Measurements from ENCODE around the gene WFIKKN2. TPM values are rescaled to one million over a fixed set of nuclear protein-coding genes. Genes with fewer than 3 reads are reported as not detected.

Gene WFIKKN2
- total RNA-seq, 1 donor = under 0.01 TPM

DNA sequence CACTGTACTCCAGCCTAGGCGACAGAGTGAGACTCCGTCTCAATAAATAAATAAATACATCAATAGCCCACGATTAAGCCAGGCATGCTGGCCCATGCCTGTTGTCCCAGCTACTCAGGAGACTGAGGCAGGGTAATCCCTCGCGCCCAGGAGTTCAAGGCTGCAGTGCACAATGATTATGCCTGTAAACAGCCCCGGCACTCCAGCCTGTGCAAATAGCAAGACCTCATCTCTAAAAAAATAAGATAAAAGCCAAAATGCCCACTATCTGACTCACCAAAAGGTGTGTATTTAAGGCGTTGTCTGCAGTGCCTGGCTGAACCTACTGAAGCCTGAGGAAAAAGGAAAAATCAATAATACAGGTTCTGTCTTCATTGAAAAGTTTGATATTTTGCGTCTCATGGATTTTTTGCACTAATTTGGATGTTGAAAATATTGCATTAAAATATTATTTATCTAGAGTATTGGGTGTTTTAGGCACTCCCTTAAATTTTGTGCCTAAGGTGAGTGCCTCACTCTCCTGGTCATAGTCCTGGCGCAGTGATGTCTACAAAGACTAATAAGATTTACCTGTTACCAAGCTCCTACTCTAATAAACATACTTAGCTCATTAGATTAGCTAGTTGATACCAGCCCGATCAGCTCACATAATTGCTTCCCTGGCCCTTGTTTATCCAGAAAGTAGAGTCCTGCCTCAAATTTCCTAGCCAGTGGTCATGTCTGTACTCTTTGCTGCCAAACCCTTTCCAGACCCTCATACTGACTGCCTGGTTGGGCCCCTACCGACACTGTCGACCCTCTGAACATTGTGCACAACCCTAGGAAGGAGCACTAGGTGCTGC lies 55.5 kb downstream of the WFIKKN2 start:
- no peak overlapping the region for H2AFZ ChIP-seq (ENCODE audit: low read length)
- no peaks in the 10 kb centered on the region for H3K9me3 ChIP-seq (ENCODE audit: low read depth, low read length)
- TF ChIP-seq, protein P1, sequence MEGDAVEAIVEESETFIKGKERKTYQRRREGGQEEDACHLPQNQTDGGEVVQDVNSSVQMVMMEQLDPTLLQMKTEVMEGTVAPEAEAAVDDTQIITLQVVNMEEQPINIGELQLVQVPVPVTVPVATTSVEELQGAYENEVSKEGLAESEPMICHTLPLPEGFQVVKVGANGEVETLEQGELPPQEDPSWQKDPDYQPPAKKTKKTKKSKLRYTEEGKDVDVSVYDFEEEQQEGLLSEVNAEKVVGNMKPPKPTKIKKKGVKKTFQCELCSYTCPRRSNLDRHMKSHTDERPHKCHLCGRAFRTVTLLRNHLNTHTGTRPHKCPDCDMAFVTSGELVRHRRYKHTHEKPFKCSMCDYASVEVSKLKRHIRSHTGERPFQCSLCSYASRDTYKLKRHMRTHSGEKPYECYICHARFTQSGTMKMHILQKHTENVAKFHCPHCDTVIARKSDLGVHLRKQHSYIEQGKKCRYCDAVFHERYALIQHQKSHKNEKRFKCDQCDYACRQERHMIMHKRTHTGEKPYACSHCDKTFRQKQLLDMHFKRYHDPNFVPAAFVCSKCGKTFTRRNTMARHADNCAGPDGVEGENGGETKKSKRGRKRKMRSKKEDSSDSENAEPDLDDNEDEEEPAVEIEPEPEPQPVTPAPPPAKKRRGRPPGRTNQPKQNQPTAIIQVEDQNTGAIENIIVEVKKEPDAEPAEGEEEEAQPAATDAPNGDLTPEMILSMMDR (IDR thresholded peaks at IDR 0.05; ENCODE audit: extremely low read depth, low read depth, low read length) = no peak
- H3K4me2 ChIP-seq (ENCODE audit: insufficient read depth, low read length) = no peak overlapping the region
- H3K4me3 ChIP-seq (ENCODE audit: insufficient read depth, low read length) = no peak overlapping the region
- H3K27ac ChIP-seq (ENCODE audit: low read depth, low read length) = no peak overlapping the region
- H3K27me3 ChIP-seq (ENCODE audit: insufficient read depth, low read length) = peaks cover 4% of the 10 kb centered on the region
- no peaks in the 10 kb centered on the region for H3K4me1 ChIP-seq (ENCODE audit: insufficient read depth, low read length)
- no peak for DNase-seq (ENCODE audit: insufficient read length, low spot score, missing footprints)
- no peaks in the 10 kb centered on the region for H4K20me1 ChIP-seq (ENCODE audit: insufficient read depth, low read length)
- H3K36me3 ChIP-seq (ENCODE audit: insufficient read depth, low read length) = no peaks in the 10 kb centered on the region
- no peaks in the 10 kb centered on the region for H3K79me2 ChIP-seq (ENCODE audit: insufficient read depth, low read length)

DNA sequence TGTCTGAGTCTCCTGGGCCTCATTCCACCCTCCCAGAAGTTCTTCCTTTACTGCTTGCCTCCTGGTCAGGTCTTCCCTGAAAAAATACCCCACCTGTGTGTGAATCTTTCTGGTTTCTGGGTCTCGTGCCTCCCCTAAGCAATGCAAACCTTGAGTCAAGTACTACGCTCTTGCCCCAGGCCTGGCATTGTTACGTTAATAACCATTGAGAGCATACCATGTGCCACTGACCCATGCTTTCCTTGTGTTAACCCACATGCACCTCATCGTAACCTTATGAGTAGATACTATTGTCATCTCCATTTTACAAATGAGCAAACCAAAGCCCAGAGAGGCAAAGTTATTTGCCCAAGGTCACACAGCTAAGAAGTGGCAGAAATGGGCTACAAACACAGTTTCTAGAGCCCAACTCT lies 56.2 kb downstream of the WFIKKN2 start:
- Histone ChIP-seq H3K9me3 (ENCODE audit: low read depth, low read length) (no peaks in the 10 kb centered on the region), H3K4me2 (ENCODE audit: insufficient read depth, low read length) (no peak overlapping the region), H2AFZ (ENCODE audit: low read length) (no peak overlapping the region), H3K27me3 (ENCODE audit: insufficient read depth, low read length) (peaks cover 4% of the 10 kb centered on the region), H3K27ac (ENCODE audit: low read depth, low read length) (no peak overlapping the region), H3K4me1 (ENCODE audit: insufficient read depth, low read length) (no peaks in the 10 kb centered on the region), H4K20me1 (ENCODE audit: insufficient read depth, low read length) (no peaks in the 10 kb centered on the region), H3K36me3 (ENCODE audit: insufficient read depth, low read length) (no peaks in the 10 kb centered on the region), H3K79me2 (ENCODE audit: insufficient read depth, low read length) (no peaks in the 10 kb centered on the region), H3K4me3 (ENCODE audit: insufficient read depth, low read length) (no peak overlapping the region)
- TF ChIP-seq, protein P1 (IDR thresholded peaks at IDR 0.05; ENCODE audit: extremely low read depth, low read depth, low read length) = no peak
- no peak for DNase-seq (ENCODE audit: insufficient read length, low spot score, missing footprints)

Small RNAs within 50 kb of the gene (small RNA-seq; reads per million reads assigned to genes)
- not detected for gene AC005921.1

Other genes with a start within 250 kb of the WFIKKN2 start
- 12.4 and 28.6 TPM in 2 replicates for gene ABCC3, start 200.7 kb upstream of the WFIKKN2 start, total RNA-seq
- 41.5 and 42.7 TPM in 2 replicates for gene ANKRD40, start 127.7 kb upstream of the WFIKKN2 start, total RNA-seq
- 25.6 and 34.7 TPM in 2 replicates for gene LUC7L3, start 116.0 kb upstream of the WFIKKN2 start, total RNA-seq
- gene ANKRD40CL, start 68.1 kb upstream of the WFIKKN2 start, total RNA-seq = 0.36 TPM in 1 of 2 replicates, not detected in the other
- 18.8 and 21.5 TPM in 2 replicates for gene TOB1, start 30.8 kb downstream of the WFIKKN2 start, total RNA-seq

Measured in osteoblast (primary cell).